Right atrium auricular region (tissue), 2 donors: ENCODE results near the gene ATP1B2. TPM values are rescaled to one million over a fixed set of nuclear protein-coding genes. Genes with fewer than 3 reads are reported as not detected.

Experiments
- DNase-seq: peaks from one replicate; pipeline ENCODE4 v3.0.0-alpha.2; 2019; ENCODE audit warnings: low spot score
- H3K27ac ChIP-seq, 2 donors: fragments of 200-600 bp; sonication (generic); 1 replicate in 1 of 2; 2 replicates in 1 of 2; pipeline ENCODE4 v1.5.1; 2016 to 2019
- H3K27me3 ChIP-seq, 2 donors: fragments of 200-600 bp; sonication (generic); one replicate each; pipeline versions ENCODE4 v1.5.1 to v1.6.0; 2017 to 2019
- H3K36me3 ChIP-seq: fragments of 200-600 bp; sonication (generic); one replicate; pipeline ENCODE4 v1.5.1; 2016
- H3K4me1 ChIP-seq, 2 donors: fragments of 200-600 bp; sonication (generic); one replicate each; pipeline versions ENCODE4 v1.5.1 to v1.6.0; 2017 to 2019
- H3K4me3 ChIP-seq, 2 donors: fragments of 200-600 bp; sonication (generic); 1 replicate in 1 of 2; 2 replicates in 1 of 2; pipeline ENCODE4 v1.5.1; 2017 to 2019; ENCODE audit warnings: mild to moderate bottlenecking in 1 of 2, moderate library complexity in 1 of 2
- H3K9me3 ChIP-seq, 2 donors: fragments of 200-600 bp; sonication (generic); one replicate each; pipeline ENCODE4 v1.5.1; 2019
- total RNA-seq, 2 donors: library from RNA; depleted of rRNA; stranded (reverse); fragments of >200 nt; gene quantifications; one replicate each; pipeline ENCODE4 v1.1.0, GENCODE V29; 2016
- TF ChIP-seq, protein P1 (sequence below), 2 donors: fragments of 200-600 bp; sonication (generic); IDR thresholded peaks; one replicate each; pipeline ENCODE4 v1.5.1; 2019; ENCODE audit warnings: antibody characterized with exemption in 2 of 2

Gene ATP1B2
- total RNA-seq, 2 donors from 2014 or later, result 1.2 to 2.2 TPM

DNA sequence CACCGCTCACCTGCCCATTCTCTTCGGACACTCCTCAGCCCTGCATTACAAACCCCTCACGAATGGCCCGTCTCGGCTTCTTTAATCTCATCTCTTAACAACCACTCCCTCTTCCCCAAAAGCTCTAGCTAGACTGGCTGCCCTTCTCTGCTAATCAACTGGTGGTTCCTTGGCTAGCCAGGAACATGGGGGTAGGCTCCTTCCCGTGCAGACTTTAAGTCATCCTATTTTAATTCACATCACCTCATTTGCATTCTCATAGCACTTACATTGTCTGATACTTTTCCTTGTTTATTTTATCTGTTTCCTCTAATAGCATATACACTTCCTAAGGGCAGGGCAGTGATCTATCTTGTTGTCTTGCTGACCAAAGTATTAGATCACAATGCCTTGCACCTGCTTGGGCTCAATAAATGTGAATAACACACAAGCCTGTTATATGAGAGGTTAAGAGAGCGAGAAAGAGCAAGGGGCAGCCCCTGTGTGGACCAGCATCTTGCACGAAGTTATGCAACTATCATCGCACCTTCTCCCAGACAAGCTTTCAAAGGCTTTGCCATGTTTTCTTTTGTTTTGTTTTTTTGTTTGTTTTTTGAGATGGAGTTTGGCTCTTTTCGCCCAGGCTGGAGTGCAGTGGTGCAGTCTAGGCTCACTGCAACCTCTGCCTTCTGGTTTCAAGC lies 26.8 kb downstream of the ATP1B2 start:
- H3K9me3 ChIP-seq, result peaks cover 0 to 6% of the 10 kb centered on the region in 2 donors
- no peak overlapping the region for H3K27ac ChIP-seq
- no peak for DNase-seq
- H3K27me3 ChIP-seq, result no peaks in the 10 kb centered on the region
- TF ChIP-seq, protein P1, sequence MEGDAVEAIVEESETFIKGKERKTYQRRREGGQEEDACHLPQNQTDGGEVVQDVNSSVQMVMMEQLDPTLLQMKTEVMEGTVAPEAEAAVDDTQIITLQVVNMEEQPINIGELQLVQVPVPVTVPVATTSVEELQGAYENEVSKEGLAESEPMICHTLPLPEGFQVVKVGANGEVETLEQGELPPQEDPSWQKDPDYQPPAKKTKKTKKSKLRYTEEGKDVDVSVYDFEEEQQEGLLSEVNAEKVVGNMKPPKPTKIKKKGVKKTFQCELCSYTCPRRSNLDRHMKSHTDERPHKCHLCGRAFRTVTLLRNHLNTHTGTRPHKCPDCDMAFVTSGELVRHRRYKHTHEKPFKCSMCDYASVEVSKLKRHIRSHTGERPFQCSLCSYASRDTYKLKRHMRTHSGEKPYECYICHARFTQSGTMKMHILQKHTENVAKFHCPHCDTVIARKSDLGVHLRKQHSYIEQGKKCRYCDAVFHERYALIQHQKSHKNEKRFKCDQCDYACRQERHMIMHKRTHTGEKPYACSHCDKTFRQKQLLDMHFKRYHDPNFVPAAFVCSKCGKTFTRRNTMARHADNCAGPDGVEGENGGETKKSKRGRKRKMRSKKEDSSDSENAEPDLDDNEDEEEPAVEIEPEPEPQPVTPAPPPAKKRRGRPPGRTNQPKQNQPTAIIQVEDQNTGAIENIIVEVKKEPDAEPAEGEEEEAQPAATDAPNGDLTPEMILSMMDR (IDR thresholded peaks at IDR 0.05), result no peak
- no peak overlapping the region for H3K4me3 ChIP-seq
- no peaks in the 10 kb centered on the region for H3K4me1 ChIP-seq
- peaks cover 34% of the 10 kb centered on the region for H3K36me3 ChIP-seq

DNA sequence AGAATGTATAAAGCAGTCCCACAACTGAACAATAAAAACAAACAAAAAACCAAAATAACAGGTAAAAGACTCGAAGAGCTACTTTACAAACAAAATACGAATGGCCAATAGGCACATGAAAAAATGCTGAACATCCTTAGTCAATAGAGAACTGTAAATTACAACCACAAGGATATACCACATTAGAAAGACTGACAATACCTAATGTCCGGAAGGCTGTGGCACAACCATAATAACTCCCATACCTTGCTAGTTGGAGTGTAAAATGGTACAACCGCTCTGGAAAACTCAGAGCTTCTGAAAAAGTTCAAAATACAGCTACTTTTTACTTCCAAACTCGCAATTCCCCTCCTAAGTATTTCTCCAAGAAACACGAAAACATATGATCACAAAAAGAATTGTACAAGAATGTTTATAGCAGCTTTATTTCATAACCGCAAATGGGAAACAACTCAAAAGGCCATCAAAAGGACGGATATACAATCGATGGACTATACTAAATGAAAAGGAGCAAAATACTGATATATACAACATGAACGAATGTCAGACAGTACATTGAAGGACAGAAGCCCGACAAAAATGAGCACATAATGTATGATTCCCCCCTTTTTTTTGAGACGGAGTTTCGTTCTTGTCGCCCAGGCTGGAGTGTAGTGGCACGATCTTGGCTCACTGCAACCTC lies 34.3 kb downstream of the ATP1B2 start:
- Histone ChIP-seq H3K27ac (peak overlapping the region; percentile 89 to 93), H3K9me3 (no peaks in the 10 kb centered on the region), H3K27me3 (no peaks in the 10 kb centered on the region), H3K4me1 (peaks cover 6 to 21% of the 10 kb centered on the region in 2 donors), H3K36me3 (no peaks in the 10 kb centered on the region), H3K4me3 (peak overlapping the region; percentile 65 to 75)
- no peak for DNase-seq
- TF ChIP-seq, protein P1 (IDR thresholded peaks at IDR 0.05), result no peak

DNA sequence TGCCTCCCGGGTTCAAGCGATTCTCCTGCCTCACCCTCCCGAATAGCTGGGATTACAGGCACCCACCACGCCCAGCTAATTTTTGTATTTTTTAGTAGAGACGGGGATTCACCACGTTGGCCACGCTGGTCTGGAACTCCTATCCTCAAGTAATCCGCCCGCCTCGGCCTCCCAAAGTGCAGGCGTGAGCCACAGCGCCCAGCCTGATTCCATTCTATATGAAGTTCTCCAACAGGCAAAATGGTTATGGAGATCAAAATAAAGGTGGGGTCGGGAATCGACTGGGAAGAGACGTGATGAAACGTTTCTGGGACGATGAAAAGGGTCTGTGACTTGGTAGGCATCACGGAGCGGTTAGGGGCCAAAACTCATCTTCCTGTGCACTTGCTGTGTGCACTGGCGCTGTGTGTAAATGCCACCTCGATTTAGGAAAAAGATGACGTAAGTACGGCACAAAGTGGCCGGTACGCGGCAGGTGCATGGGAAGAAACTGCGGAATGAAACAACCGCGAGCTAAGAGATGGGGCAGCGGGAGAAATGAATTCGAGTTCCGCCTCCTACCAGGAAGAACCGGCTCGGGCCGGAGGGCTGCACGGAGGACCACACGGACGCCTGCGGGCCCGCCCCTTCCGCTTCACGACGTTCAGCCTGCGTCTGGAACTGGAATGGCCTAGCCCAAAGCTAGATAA lies 35.0 kb downstream of the ATP1B2 start:
- H3K27me3 ChIP-seq, result no peaks in the 10 kb centered on the region
- DNase-seq, result peak; percentile 91
- no peaks in the 10 kb centered on the region for H3K9me3 ChIP-seq
- H3K4me1 ChIP-seq, result peaks cover 6 to 21% of the 10 kb centered on the region in 2 donors
- peak overlapping the region; percentile 65 to 75 for H3K4me3 ChIP-seq
- TF ChIP-seq, protein P1 (IDR thresholded peaks at IDR 0.05), result no peak
- peak overlapping the region; percentile 89 to 93 for H3K27ac ChIP-seq
- no peaks in the 10 kb centered on the region for H3K36me3 ChIP-seq

DNA sequence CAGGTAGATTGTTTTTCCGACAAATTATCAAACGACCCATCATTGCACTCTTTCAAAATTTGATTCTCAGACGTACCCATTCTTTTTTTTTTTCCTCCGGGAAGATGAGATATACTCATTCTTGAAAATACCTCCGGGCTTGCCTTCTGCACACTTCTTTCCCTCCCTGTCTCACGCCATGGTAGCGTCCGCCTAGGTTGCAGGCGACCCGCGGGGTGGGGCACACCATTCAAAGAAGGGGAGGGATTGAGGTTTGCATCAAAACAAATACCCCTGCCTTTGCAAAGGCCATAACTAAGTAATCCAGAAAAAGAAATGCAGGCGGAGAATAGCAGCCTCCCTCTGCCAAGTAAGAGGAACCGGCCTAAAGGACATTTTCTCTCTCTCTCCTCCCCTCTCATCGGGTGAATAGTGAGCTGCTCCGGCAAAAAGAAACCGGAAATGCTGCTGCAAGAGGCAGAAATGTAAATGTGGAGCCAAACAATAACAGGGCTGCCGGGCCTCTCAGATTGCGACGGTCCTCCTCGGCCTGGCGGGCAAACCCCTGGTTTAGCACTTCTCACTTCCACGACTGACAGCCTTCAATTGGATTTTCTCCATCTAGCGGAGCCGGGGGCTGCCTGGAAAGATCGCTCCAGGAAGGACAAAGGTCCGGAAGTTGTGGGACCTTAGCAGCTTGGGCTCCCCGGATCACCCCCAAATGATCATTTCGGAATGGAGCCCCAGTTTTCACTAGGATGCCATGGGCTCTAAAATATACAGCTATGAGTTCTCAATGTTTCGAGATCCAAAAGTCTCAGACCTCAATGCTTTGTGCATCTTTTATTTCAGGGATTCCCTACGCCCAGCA lies 35.7 kb downstream of the ATP1B2 start:
- Histone ChIP-seq H3K4me3 (peak overlapping the region; percentile 65 to 75), H3K36me3 (no peaks in the 10 kb centered on the region), H3K27ac (peak overlapping the region; percentile 89 to 93), H3K27me3 (no peaks in the 10 kb centered on the region), H3K9me3 (no peaks in the 10 kb centered on the region), H3K4me1 (peaks cover 6 to 21% of the 10 kb centered on the region in 2 donors)
- TF ChIP-seq, protein P1 (IDR thresholded peaks at IDR 0.05), result no peak
- peak; percentile 75 for DNase-seq
